SK-N-SH (cell line): ENCODE data around the gene HSPG2. TPM values are rescaled to one million over a fixed set of nuclear protein-coding genes. Genes with fewer than 3 reads are reported as not detected.

Source experiments
- CTCF ChIA-PET: fragments of 300-600, 350-600 bp; formaldehyde crosslinking; extraction: SDS; loops from one replicate; lab custom pipeline; 2021; lab: Yijun Ruan, JAX
- POLR2A ChIA-PET: fragments of 350-600 bp; sonication (Branson Sonifier 250); formaldehyde crosslinking; extraction: SDS; loops from one replicate; lab custom pipeline; 2020; ENCODE audit warnings: antibody characterized with exemption, inconsistent platforms; lab: Yijun Ruan, JAX
- DNase-seq: peaks from one replicate; pipeline ENCODE4 v3.0.0; 2012
- H2AFZ ChIP-seq: fragments of 200-600 bp; sonication (generic); 2 replicates; pipeline ENCODE4 v1.8.1; 2016; ENCODE audit warnings: antibody characterized with exemption, mild to moderate bottlenecking, low read depth
- H3F3A ChIP-seq: fragments of 200-600 bp; sonication (generic); replicated peaks from 2 replicates; pipeline ENCODE3; 2016; ENCODE audit warnings: antibody characterized with exemption, mild to moderate bottlenecking; ENCODE audit not compliant: insufficient read depth
- H3K27ac ChIP-seq, 2 experiments: fragments of 200-500 bp in 1 of 2; fragments of 200-600 bp in 1 of 2; sonication (Bioruptor generic) in 1 of 2; sonication (generic), shearing (Covaris generic) in 1 of 2; 2 replicates each; pipeline versions ENCODE4 v1.5.1 to v1.6.1; 2014 to 2016; ENCODE audit warnings: low read depth in 2 of 2, inconsistent platforms in 1 of 2, low read length in 1 of 2, mild to moderate bottlenecking in 1 of 2, mixed read lengths in 1 of 2
- H3K27me3 ChIP-seq: fragments of 200-600 bp; sonication (generic), shearing (Covaris generic); 2 replicates; pipeline ENCODE4 v1.6.1; 2016; ENCODE audit warnings: mixed run types; ENCODE audit not compliant: insufficient read depth
- H3K36me3 ChIP-seq, 2 experiments: fragments of 200-500 bp in 1 of 2; fragments of 200-600 bp in 1 of 2; sonication (Bioruptor generic) in 1 of 2; sonication (generic) in 1 of 2; replicated peaks in 1 of 2; 2 replicates each; pipeline versions ENCODE3 to v1.5.1; 2014 to 2016; ENCODE audit warnings: low read length in 1 of 2, mild to moderate bottlenecking in 1 of 2; ENCODE audit not compliant: insufficient read depth in 2 of 2, control insufficient read depth in 1 of 2
- H3K4me1 ChIP-seq, 2 experiments: fragments of 200-500 bp in 1 of 2; fragments of 200-600 bp in 1 of 2; sonication (Bioruptor generic) in 1 of 2; sonication (generic), shearing (Covaris generic) in 1 of 2; 2 replicates each; pipeline versions ENCODE4 v1.5.1 to v1.6.1; 2014 to 2016; ENCODE audit warnings: low read depth in 1 of 2, low read length in 1 of 2, mixed run types in 1 of 2; ENCODE audit not compliant: insufficient read depth in 2 of 2, control insufficient read depth in 1 of 2
- H3K4me2 ChIP-seq: fragments of 200-600 bp; sonication (generic), shearing (Covaris generic); 2 replicates; pipeline ENCODE4 v1.6.1; 2017; ENCODE audit warnings: mixed run types
- H3K4me3 ChIP-seq, 2 experiments: fragments of 200-500 bp in 1 of 2; fragments of 200-600 bp in 1 of 2; sonication (Bioruptor generic) in 1 of 2; sonication (generic), shearing (Covaris generic) in 1 of 2; 2 replicates each; pipeline versions ENCODE4 v1.5.1 to v1.8.1; 2014 to 2016; ENCODE audit warnings: low read depth in 2 of 2, inconsistent platforms in 1 of 2, low read length in 1 of 2, mild to moderate bottlenecking in 1 of 2, mixed read lengths in 1 of 2, moderate library complexity in 1 of 2
- H3K79me2 ChIP-seq: fragments of 200-600 bp; sonication (generic); 2 replicates; pipeline ENCODE4 v1.8.1; 2017; ENCODE audit warnings: mild to moderate bottlenecking; ENCODE audit not compliant: insufficient read depth
- H3K9ac ChIP-seq: fragments of 200-600 bp; sonication (generic); 2 replicates; pipeline ENCODE4 v1.6.1; 2017; ENCODE audit warnings: mixed run types
- H3K9me2 ChIP-seq: fragments of 200-600 bp; sonication (generic); 2 replicates; pipeline ENCODE4 v1.6.1; 2017; ENCODE audit warnings: mixed run types
- H3K9me3 ChIP-seq: fragments of 200-600 bp; sonication (generic); 2 replicates; pipeline ENCODE4 v1.6.1; 2017; ENCODE audit warnings: mixed run types, mild to moderate bottlenecking, moderate library complexity
- H4K20me1 ChIP-seq: fragments of 200-600 bp; sonication (generic); 2 replicates; pipeline ENCODE4 v1.6.1; 2017; ENCODE audit warnings: mild to moderate bottlenecking, mixed run types; ENCODE audit not compliant: insufficient read depth
- EP300 ChIP-seq, 2 experiments: IDR thresholded peaks; 2 replicates each; pipeline versions ENCODE4 v1.4.0 to v1.6.1; 2012; ENCODE audit warnings: borderline replicate concordance in 1 of 2, low read depth in 1 of 2, low read length in 1 of 2
- FOSL2 ChIP-seq: IDR thresholded peaks from 2 replicates; pipeline ENCODE4 v1.4.0; 2012; ENCODE audit warnings: low read depth, mild to moderate bottlenecking, moderate library complexity, borderline replicate concordance
- GATA2 ChIP-seq: sonication (generic); formaldehyde crosslinking; IDR thresholded peaks from 2 replicates; pipeline ENCODE4 v1.5.0; 2020; ENCODE audit warnings: mild to moderate bottlenecking, missing genetic modification reagents
- MEF2A ChIP-seq: IDR thresholded peaks from 2 replicates; pipeline ENCODE4 v1.4.0; 2012; ENCODE audit warnings: low read depth, borderline replicate concordance
- NRF1 ChIP-seq: IDR thresholded peaks from 2 replicates; pipeline ENCODE4 v1.6.1; 2012; ENCODE audit warnings: low read depth, mild to moderate bottlenecking, low read length
- REST ChIP-seq: IDR thresholded peaks from 2 replicates; pipeline ENCODE4 v1.6.1; 2012; ENCODE audit warnings: mild to moderate bottlenecking, low read depth, low read length, moderate library complexity
- RFX5 ChIP-seq: IDR thresholded peaks from 2 replicates; pipeline ENCODE4 v1.6.1; 2012; ENCODE audit warnings: mild to moderate bottlenecking, improper control_type of control experiment, low read length
- RXRA ChIP-seq: IDR thresholded peaks from 2 replicates; pipeline ENCODE4 v1.4.0; 2012; ENCODE audit warnings: low read depth, mild to moderate bottlenecking, borderline replicate concordance
- SIN3A ChIP-seq: IDR thresholded peaks from 2 replicates; pipeline ENCODE4 v1.6.1; 2012; ENCODE audit warnings: low read depth, mild to moderate bottlenecking, low read length, moderate library complexity, borderline replicate concordance
- SMC3 ChIP-seq: IDR thresholded peaks from 2 replicates; pipeline ENCODE4 v1.6.1; 2012; ENCODE audit warnings: low read depth, low read length, improper control_type of control experiment
- TAF1 ChIP-seq: IDR thresholded peaks from 2 replicates; pipeline ENCODE4 v1.6.1; 2012; ENCODE audit warnings: low read depth, mild to moderate bottlenecking, low read length, moderate library complexity, borderline replicate concordance
- TEAD4 ChIP-seq: IDR thresholded peaks from 2 replicates; pipeline ENCODE4 v1.4.0; 2012; ENCODE audit warnings: mild to moderate bottlenecking, borderline replicate concordance; ENCODE audit not compliant: insufficient read depth
- WGBS: methylation state at CpG from one replicate; pipeline ENCODE4 v1.1.6; 2017; ENCODE audit warnings: low lambda C conversion rate; 5-methylcytosine and 5-hydroxymethylcytosine counted together
- polyA plus RNA-seq, 3 experiments: library from polyadenylated mRNA; depleted of rRNA; stranded (reverse); fragments of >200 nt; gene quantifications; 2 replicates each; pipeline ENCODE4 v1.2.3, GENCODE V29; 2012
- TF ChIP-seq, protein P1 (sequence below): IDR thresholded peaks from 2 replicates; pipeline ENCODE4 v1.4.0; 2012; ENCODE audit warnings: low read depth, borderline replicate concordance
- TF ChIP-seq, protein P2 (sequence below): fragments of 150-350 bp; IDR thresholded peaks from 2 replicates; pipeline ENCODE4 v1.6.1; 2017; ENCODE audit warnings: antibody characterized with exemption, low read length, low read depth, borderline replicate concordance

HSPG2 gene
- polyA plus RNA-seq, 1 of the 3 experiments (the other 2 are of a cell fraction), result 28.9 TPM

DNA sequence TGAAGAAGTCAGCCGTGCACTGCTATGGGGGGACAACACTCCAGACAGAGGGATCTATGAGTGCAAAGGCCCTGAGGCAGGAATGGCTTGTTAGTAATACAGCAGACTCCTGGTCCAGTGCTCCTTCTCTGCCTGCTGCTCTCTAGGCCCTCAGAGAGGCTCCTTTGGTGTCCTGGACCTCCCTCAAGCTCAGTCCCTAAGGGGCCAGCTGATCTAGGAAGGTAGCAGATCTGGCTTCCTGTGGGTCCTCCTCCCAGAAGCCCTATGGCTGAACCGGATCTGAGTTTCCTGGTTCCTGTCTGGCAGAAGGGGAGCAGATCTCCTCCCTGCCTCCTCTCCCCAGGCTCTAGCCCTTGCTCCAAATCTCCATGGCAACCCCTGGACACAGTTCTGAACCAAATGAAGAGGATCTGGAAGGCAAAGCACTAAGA, 125.2 kb downstream of the HSPG2 start, which contains the start of gene LDLRAD2:
Gene LDLRAD2, plus strand, starts transcription at position 391 of the 431 bp plus-strand sequence. CDS start 187 bp downstream, outside the sequence.
- peak; percentile 34 for DNase-seq
- no peak within 1 kb of the TSS for H2AFZ ChIP-seq
- POLR2A ChIA-PET, result no interaction called here

DNA sequence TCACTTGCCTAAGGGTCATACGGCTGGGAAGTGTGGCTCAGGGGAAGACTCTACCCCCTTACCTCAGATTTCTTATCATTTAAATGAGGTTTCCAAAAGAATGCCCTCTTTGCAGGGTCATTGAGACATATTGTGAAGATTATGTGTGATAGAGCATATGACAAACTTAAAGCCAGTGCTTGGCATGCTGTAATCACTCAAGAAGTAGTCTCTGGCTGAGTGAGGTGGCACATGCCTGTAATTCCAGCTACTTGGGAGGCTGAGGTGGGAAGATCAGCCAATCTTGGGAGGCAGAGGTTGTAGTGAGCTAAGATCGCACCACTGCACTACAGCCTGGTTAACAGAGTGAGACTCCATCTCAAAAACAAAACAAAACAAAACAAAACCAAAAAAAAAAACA, 132.6 kb downstream of the HSPG2 start:
- H3K27ac ChIP-seq, result no peak overlapping the region
- H3K4me2 ChIP-seq, result no peak overlapping the region
- no peak overlapping the region for H3K9ac ChIP-seq
- H4K20me1 ChIP-seq, result no peaks in the 10 kb centered on the region
- WGBS, result 90% methylated on average over 2 of the region's 2 CpGs
- H3K9me3 ChIP-seq, result no peaks in the 10 kb centered on the region
- no peaks in the 10 kb centered on the region for H3K27me3 ChIP-seq
- H3K9me2 ChIP-seq, result no peaks in the 10 kb centered on the region
- POLR2A ChIA-PET, result no interaction called here
- TF ChIP-seq TAF1, result no peak
- TF ChIP-seq, all 33 proteins: peak for 0
- Histone ChIP-seq H3K36me3 (no peaks in the 10 kb centered on the region), H2AFZ (no peak overlapping the region), H3F3A (peaks cover 2% of the 10 kb centered on the region), H3K4me3 (no peak overlapping the region), H3K4me1 (no peaks in the 10 kb centered on the region), H3K79me2 (no peaks in the 10 kb centered on the region)
- DNase-seq, result no peak
- CTCF ChIA-PET, result no interaction called here

More for the DNA sequence above, 125.2 kb downstream of the HSPG2 start, which contains the start of gene LDLRAD2:
- Histone ChIP-seq H3F3A (peaks cover 2% of the 10 kb centered on the region), H3K36me3 (no peaks in the 10 kb centered on the region), H3K4me2 (no peak within 1 kb of the TSS), H3K27me3 (no peaks in the 10 kb centered on the region), H3K79me2 (no peaks in the 10 kb centered on the region), H3K9ac (no peak within 1 kb of the TSS), H3K4me1 (no peaks in the 10 kb centered on the region; a peak in 1 of 4 replicates), H3K9me3 (no peaks in the 10 kb centered on the region), H3K4me3 (no peak within 1 kb of the TSS), H3K27ac (no peak within 1 kb of the TSS), H4K20me1 (no peaks in the 10 kb centered on the region), H3K9me2 (no peaks in the 10 kb centered on the region)
- TF ChIP-seq RXRA (no peak), NRF1 (no peak)
- TF ChIP-seq, protein P1, sequence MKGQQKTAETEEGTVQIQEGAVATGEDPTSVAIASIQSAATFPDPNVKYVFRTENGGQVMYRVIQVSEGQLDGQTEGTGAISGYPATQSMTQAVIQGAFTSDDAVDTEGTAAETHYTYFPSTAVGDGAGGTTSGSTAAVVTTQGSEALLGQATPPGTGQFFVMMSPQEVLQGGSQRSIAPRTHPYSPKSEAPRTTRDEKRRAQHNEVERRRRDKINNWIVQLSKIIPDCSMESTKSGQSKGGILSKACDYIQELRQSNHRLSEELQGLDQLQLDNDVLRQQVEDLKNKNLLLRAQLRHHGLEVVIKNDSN, result no peak
- WGBS, result 92% methylated on average over 2 of the region's 2 CpGs
- CTCF ChIA-PET, result no interaction called here

GRCh38 chr1:21801100-21801499, 136.0 kb downstream of the HSPG2 start:
- H3K36me3 ChIP-seq, result no peaks in the 10 kb centered on the region
- H2AFZ ChIP-seq, result no peak overlapping the region
- no peak overlapping the region for H3K27ac ChIP-seq
- no peaks in the 10 kb centered on the region for H3K27me3 ChIP-seq
- no peak overlapping the region for H3K9ac ChIP-seq
- H3K9me3 ChIP-seq, result no peaks in the 10 kb centered on the region
- no peak overlapping the region for H3K4me3 ChIP-seq
- no peaks in the 10 kb centered on the region for H3K4me1 ChIP-seq
- H3K79me2 ChIP-seq, result no peaks in the 10 kb centered on the region
- H3K4me2 ChIP-seq, result no peak overlapping the region
- H3F3A ChIP-seq, result peaks cover 2% of the 10 kb centered on the region
- 94% methylated on average over 4 of the region's 4 CpGs for WGBS
- no peaks in the 10 kb centered on the region for H3K9me2 ChIP-seq
- ChIA-PET CTCF (no interaction called here), POLR2A (no interaction called here)
- no peak for DNase-seq
- no peaks in the 10 kb centered on the region for H4K20me1 ChIP-seq
- TF ChIP-seq SMC3, result no peak
- TF ChIP-seq MEF2A, result no peak
- no peak for TF ChIP-seq EP300 (IDR thresholded peaks at IDR 0.05; ENCODE audit: borderline replicate concordance in 1 of 2, low read depth in 1 of 2, low read length in 1 of 2)
- TF ChIP-seq, protein P1, result no peak
- TF ChIP-seq RXRA, result no peak
- TF ChIP-seq GATA2, result no peak
- no peak for TF ChIP-seq TEAD4
- TF ChIP-seq, protein P2, sequence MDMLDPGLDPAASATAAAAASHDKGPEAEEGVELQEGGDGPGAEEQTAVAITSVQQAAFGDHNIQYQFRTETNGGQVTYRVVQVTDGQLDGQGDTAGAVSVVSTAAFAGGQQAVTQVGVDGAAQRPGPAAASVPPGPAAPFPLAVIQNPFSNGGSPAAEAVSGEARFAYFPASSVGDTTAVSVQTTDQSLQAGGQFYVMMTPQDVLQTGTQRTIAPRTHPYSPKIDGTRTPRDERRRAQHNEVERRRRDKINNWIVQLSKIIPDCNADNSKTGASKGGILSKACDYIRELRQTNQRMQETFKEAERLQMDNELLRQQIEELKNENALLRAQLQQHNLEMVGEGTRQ, result no peak
- no peak for TF ChIP-seq REST
- TF ChIP-seq RFX5, result no peak
- no peak for TF ChIP-seq SIN3A
- peak; percentile 50; the same call in 1 of the 2 replicates for TF ChIP-seq FOSL2
